Measurements from ENCODE around the gene SPINK8. TPM values are rescaled to one million over a fixed set of nuclear protein-coding genes. Genes with fewer than 3 reads are reported as not detected.

SPINK8 gene
- total RNA-seq, 1 donor from 2014 or later, result not detected

DNA sequence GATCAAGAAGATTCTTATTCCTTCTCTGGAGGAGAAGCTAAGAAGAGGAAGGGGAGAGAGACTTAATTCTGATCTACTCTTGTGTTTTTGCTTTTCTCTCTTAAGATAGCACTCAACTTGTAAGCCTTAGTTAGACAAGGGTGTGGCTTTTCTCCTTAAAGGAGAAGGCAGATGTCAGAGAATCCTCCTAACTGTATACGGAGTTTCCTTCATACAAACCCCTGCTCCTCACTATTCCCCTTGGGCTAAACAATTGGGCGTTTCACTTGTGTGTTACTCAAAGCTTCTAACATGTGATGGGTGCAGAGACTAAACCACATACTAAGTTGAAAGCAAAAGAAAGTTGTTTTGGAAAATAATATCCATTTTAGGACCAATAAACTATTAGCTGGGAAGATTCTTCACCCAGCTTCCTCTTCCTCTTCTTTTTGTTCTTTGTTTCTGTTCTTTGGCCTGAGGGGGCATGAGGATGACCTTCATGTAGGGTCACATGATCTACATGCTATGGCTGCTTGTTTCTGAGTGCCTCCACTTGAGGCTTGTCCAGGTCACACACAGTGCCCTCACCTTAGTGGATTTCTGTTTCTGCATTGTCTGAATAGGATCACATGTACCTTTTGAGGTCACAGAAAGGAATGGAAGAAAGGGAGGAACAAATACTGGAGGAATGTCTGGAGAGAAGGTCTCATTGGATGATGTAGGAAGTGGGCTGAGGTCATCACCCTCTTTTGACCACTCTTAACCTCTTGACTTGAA lies 14.6 kb downstream of the SPINK8 start:
- Mint-ChIP-seq H3K4me3 (ENCODE audit: low read depth) (no peak overlapping the region), H3K27ac (no peak overlapping the region), H3K27me3 (no peaks in the 10 kb centered on the region), H3K9me3 (ENCODE audit: low read depth) (peaks cover 15% of the 10 kb centered on the region), H3K36me3 (ENCODE audit: insufficient read depth) (no peaks in the 10 kb centered on the region), H3K4me1 (ENCODE audit: low read depth) (no peaks in the 10 kb centered on the region)
- DNase-seq (ENCODE audit: low spot score, unreplicated experiment), result no peak
- TF ChIP-seq, protein P1, sequence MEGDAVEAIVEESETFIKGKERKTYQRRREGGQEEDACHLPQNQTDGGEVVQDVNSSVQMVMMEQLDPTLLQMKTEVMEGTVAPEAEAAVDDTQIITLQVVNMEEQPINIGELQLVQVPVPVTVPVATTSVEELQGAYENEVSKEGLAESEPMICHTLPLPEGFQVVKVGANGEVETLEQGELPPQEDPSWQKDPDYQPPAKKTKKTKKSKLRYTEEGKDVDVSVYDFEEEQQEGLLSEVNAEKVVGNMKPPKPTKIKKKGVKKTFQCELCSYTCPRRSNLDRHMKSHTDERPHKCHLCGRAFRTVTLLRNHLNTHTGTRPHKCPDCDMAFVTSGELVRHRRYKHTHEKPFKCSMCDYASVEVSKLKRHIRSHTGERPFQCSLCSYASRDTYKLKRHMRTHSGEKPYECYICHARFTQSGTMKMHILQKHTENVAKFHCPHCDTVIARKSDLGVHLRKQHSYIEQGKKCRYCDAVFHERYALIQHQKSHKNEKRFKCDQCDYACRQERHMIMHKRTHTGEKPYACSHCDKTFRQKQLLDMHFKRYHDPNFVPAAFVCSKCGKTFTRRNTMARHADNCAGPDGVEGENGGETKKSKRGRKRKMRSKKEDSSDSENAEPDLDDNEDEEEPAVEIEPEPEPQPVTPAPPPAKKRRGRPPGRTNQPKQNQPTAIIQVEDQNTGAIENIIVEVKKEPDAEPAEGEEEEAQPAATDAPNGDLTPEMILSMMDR (IDR thresholded peaks at IDR 0.05; ENCODE audit: unreplicated experiment), result no peak

- TF ChIP-seq, protein P1 (IDR thresholded peaks at IDR 0.05; ENCODE audit: unreplicated experiment), result no peak
- Mint-ChIP-seq H3K4me3 (ENCODE audit: low read depth) (no peak overlapping the region), H3K4me1 (ENCODE audit: low read depth) (no peaks in the 10 kb centered on the region), H3K27me3 (no peaks in the 10 kb centered on the region), H3K27ac (no peak overlapping the region), H3K36me3 (ENCODE audit: insufficient read depth) (no peaks in the 10 kb centered on the region), H3K9me3 (ENCODE audit: low read depth) (peaks cover 16% of the 10 kb centered on the region)
- no peak for DNase-seq (ENCODE audit: low spot score, unreplicated experiment)
Observed at GRCh38 chr3:48314542-48314941, 18.9 kb downstream of the SPINK8 start.

- Mint-ChIP-seq H3K4me1 (ENCODE audit: low read depth) (peaks cover under 1% of the 10 kb centered on the region), H3K27me3 (peaks cover 39% of the 10 kb centered on the region), H3K36me3 (ENCODE audit: insufficient read depth) (no peaks in the 10 kb centered on the region), H3K9me3 (ENCODE audit: low read depth) (peaks cover 4% of the 10 kb centered on the region), H3K4me3 (ENCODE audit: low read depth) (no peak overlapping the region), H3K27ac (no peak overlapping the region)
- TF ChIP-seq, protein P1 (IDR thresholded peaks at IDR 0.05; ENCODE audit: unreplicated experiment), result no peak
- no peak for DNase-seq (ENCODE audit: low spot score, unreplicated experiment)
Observed at GRCh38 chr3:48306860-48307530, 26.5 kb downstream of the SPINK8 start.

DNA sequence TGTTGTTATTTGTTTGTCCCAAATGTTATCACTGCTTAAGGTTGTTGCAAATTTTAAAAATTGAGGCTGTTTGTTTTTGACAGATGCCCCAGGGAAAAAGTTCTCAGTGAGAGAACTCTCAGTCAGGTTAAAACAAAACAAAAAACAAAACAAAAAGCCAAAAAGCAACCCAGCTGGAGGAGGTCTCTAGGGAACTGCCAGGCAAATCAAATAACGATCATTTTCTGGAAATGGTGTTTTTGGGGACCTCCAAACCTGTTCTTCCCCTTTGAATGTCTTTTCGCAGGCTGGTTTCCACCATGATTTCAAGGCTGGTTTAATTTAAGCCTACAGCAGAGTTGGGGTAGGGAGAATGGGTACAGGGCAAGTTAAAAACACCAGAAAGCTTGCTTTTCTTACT lies 27.2 kb downstream of the SPINK8 start:
- DNase-seq (ENCODE audit: low spot score, unreplicated experiment), result no peak
- Mint-ChIP-seq H3K27me3 (peaks cover 39% of the 10 kb centered on the region), H3K9me3 (ENCODE audit: low read depth) (peaks cover 4% of the 10 kb centered on the region), H3K4me3 (ENCODE audit: low read depth) (no peak overlapping the region), H3K36me3 (ENCODE audit: insufficient read depth) (no peaks in the 10 kb centered on the region), H3K27ac (no peak overlapping the region), H3K4me1 (ENCODE audit: low read depth) (peaks cover 4% of the 10 kb centered on the region)
- TF ChIP-seq, protein P1 (IDR thresholded peaks at IDR 0.05; ENCODE audit: unreplicated experiment), result no peak

DNA sequence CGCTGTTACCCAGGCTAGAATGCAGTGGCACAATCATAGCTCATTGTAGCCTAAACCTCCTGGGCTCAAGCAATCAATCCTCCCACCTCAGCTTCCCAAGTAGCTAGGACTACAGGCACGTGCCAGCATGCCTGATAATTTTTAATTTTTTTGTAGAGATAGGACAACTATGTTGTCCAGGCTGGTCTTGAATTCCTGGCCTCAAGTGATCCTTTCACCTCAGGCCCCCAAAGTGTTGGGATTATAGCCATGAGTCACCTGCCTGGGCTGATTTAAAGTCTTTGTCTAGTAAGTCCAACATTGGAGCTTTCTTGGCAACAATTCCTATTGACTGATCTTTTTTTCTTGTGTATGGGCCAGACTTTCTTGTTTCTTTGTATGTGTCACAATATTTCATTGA lies 28.1 kb downstream of the SPINK8 start:
- H3K27me3 Mint-ChIP-seq, result peaks cover 39% of the 10 kb centered on the region
- H3K36me3 Mint-ChIP-seq (ENCODE audit: insufficient read depth), result no peaks in the 10 kb centered on the region
- no peak for DNase-seq (ENCODE audit: low spot score, unreplicated experiment)
- H3K9me3 Mint-ChIP-seq (ENCODE audit: low read depth), result peaks cover 4% of the 10 kb centered on the region
- TF ChIP-seq, protein P1 (IDR thresholded peaks at IDR 0.05; ENCODE audit: unreplicated experiment), result no peak
- H3K4me1 Mint-ChIP-seq (ENCODE audit: low read depth), result peaks cover 6% of the 10 kb centered on the region
- H3K4me3 Mint-ChIP-seq (ENCODE audit: low read depth), result no peak overlapping the region
- no peak overlapping the region for H3K27ac Mint-ChIP-seq

All from progenitor cell of endocrine pancreas (in vitro differentiated cells).